ENCODE results near the gene EI24. TPM values are rescaled to one million over a fixed set of nuclear protein-coding genes. Genes with fewer than 3 reads are reported as not detected.

The EI24 gene
- total and polyA plus RNA-seq, 2 of the 8 experiments (the other 6 are each of a cell fraction or from before 2014, with no cell fraction given) = 135 to 264 TPM

DNA sequence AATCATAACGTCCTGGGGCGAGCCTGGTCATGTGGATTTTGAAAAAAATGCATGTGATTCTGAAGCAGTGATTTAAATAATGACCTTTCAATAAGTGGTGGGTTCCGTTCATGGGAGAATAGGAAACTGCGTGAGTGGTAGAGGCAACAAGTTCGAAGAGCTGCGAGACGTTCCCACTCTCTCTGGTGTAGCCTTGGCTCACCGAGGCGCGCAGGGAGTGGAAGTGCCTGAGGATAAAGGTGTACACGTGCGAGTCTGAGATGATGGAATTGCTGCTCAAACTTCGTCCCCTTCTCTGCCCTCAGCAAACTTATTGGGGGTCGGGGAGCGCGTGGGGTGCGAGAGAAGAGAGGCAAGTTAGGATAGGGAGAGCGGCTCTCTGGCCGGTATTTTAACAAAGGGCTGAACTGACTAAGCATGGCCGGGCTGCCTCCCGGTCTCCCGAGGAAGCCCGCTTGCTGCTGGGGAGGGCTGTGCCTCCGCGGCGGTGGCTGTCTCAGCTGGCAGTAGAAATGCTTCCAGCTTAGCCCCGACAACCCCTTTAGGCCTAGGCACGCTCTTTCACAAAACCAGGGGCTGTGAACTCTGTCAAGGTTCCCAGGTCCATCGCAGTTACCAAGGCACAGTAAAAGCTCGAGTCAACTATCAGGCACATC, 22.5 kb downstream of the EI24 start:
- 17% methylated on average over 30 of the region's 30 CpGs; no CpG with 5 or more reads in 1 of the 2 experiments for WGBS, 2 experiments (ENCODE audit: extremely low coverage in 1 of 2, insufficient coverage in 1 of 2, insufficient read length in 1 of 2, insufficient replicate concordance in 2 of 2, low coverage in 1 of 2, low lambda C conversion rate in 2 of 2, missing lambda C conversion rate in 1 of 2)
- ChIA-PET POLR2A (ENCODE audit: partially characterized antibody) (interaction anchor here (0.6 to 4.3 kb wide), 15 partner anchors 9 to 620 kb away, joined by 3 to 49 read pairs (median 3); partner anchors contain the start of genes CHEK1, EI24, FAM118B and FEZ1), CTCF (ENCODE audit: partially characterized antibody) (interaction anchor here (0.7 to 1.1 kb wide), 3 partner anchors 21 to 139 kb away, joined by 3 read pairs; no protein-coding TSS in a partner anchor)
- H2BK15ac ChIP-seq (ENCODE audit: low read length) = no peak overlapping the region
- H4K5ac ChIP-seq (ENCODE audit: insufficient read length, low read depth, low read length) = peak overlapping the region; percentile 32
- no peak overlapping the region for H2BK20ac ChIP-seq (ENCODE audit: low read length)
- 0 out of 2 replicates have a peak overlapping the region, but pooled peaks have one; percentile 14 for H2BK12ac ChIP-seq (ENCODE audit: low read depth, low read length)
- H3K56ac ChIP-seq (replicated peaks; ENCODE audit: insufficient read length, low read depth, low read length) = peak overlapping the region; percentile 20
- H3K23ac ChIP-seq (ENCODE audit: insufficient read length) = no peak overlapping the region
- H3K4me3 ChIP-seq (ENCODE audit: extremely low read depth in 1 of 4, insufficient read depth in 2 of 4, low read depth in 3 of 4, low read length in 4 of 4) = peak overlapping the region; percentile 79 to 93 (median 88)
- peak overlapping the region; percentile 89 for H2AFZ ChIP-seq (ENCODE audit: low read length)
- FAIRE-seq = no peak
- H3K9me3 ChIP-seq (ENCODE audit: insufficient read depth in 2 of 2, low read depth in 1 of 2, low read length in 1 of 2) = no peaks in the 10 kb centered on the region
- H3K79me1 ChIP-seq (ENCODE audit: low read depth, low read length) = no peaks in the 10 kb centered on the region; the same call in 1 of the 2 replicates
- H2AK5ac ChIP-seq (ENCODE audit: low read depth, low read length) = no peak overlapping the region
- peak overlapping the region; percentile 82 for H2BK5ac ChIP-seq (ENCODE audit: low read depth, low read length)
- no peaks in the 10 kb centered on the region for H4K20me1 ChIP-seq (replicated peaks in 1 of 2; ENCODE audit: control insufficient read depth in 1 of 2, insufficient read depth in 2 of 2, low read length in 2 of 2)
- no peak for DNase-seq (ENCODE audit: low read depth in 1 of 2, low spot score in 2 of 2)
- peaks cover 0 to 4% (median 1%) of the 10 kb centered on the region in 4 experiments; a peak in 3 of 8 replicates for H3K36me3 ChIP-seq (ENCODE audit: control insufficient read depth in 2 of 4, insufficient read depth in 4 of 4, low read length in 3 of 4)
- H3K27me3 ChIP-seq (replicated peaks in 1 of 4; ENCODE audit: control insufficient read depth in 3 of 4, extremely low read depth in 1 of 4, insufficient read depth in 3 of 4, low read length in 3 of 4) = no peaks in the 10 kb centered on the region
- peak overlapping the region; percentile 70 for H3K27ac ChIP-seq (ENCODE audit: low read depth, low read length)
- H3K23me2 ChIP-seq (ENCODE audit: low read depth, low read length) = peaks cover 11% of the 10 kb centered on the region
- no peak overlapping the region for H2BK120ac ChIP-seq (replicated peaks; ENCODE audit: low read depth, low read length)
- peak overlapping the region; percentile 36 for H4K91ac ChIP-seq (replicated peaks; ENCODE audit: insufficient read length, low read length)
- TF ChIP-seq, protein P1, sequence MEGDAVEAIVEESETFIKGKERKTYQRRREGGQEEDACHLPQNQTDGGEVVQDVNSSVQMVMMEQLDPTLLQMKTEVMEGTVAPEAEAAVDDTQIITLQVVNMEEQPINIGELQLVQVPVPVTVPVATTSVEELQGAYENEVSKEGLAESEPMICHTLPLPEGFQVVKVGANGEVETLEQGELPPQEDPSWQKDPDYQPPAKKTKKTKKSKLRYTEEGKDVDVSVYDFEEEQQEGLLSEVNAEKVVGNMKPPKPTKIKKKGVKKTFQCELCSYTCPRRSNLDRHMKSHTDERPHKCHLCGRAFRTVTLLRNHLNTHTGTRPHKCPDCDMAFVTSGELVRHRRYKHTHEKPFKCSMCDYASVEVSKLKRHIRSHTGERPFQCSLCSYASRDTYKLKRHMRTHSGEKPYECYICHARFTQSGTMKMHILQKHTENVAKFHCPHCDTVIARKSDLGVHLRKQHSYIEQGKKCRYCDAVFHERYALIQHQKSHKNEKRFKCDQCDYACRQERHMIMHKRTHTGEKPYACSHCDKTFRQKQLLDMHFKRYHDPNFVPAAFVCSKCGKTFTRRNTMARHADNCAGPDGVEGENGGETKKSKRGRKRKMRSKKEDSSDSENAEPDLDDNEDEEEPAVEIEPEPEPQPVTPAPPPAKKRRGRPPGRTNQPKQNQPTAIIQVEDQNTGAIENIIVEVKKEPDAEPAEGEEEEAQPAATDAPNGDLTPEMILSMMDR (IDR thresholded peaks at IDR 0.05; ENCODE audit: control extremely low read depth in 1 of 3, insufficient read depth in 1 of 3, low read depth in 1 of 3, low read length in 3 of 3) = no peak
- no peak for TF ChIP-seq PHF8 (conservative IDR thresholded peaks at IDR 0.05; ENCODE audit: low read depth, low read length)
- TF ChIP-seq TAF1 (IDR thresholded peaks at IDR 0.05; ENCODE audit: low read depth, low read length) = peak; percentile 60; the same call in 1 of the 2 replicates
- TF ChIP-seq SIN3A (conservative IDR thresholded peaks at IDR 0.05 in 1 of 2, IDR thresholded peaks at IDR 0.05 in 1 of 2; ENCODE audit: low read depth in 1 of 2, low read length in 2 of 2) = no peak
- TF ChIP-seq POLR2A (IDR thresholded peaks at IDR 0.05; ENCODE audit: control extremely low read depth in 1 of 2, low read depth in 2 of 2, low read length in 2 of 2) = peak; percentile 44 to 86
- 0 out of 4 replicates have a peak, but pooled peaks of 1 of the 2 experiments have one; percentile 23 for TF ChIP-seq HDAC2 (IDR thresholded peaks at IDR 0.05; ENCODE audit: borderline replicate concordance in 1 of 2, low read depth in 2 of 2, low read length in 2 of 2)
- peak; percentile 18; the same call in 1 of the 2 replicates for TF ChIP-seq YY1 (IDR thresholded peaks at IDR 0.05; ENCODE audit: low read depth, low read length)
- peak; percentile 54 for TF ChIP-seq SAP30 (IDR thresholded peaks at IDR 0.05; ENCODE audit: insufficient read depth, insufficient replicate concordance, low read length)
- H3K79me2 ChIP-seq (ENCODE audit: control insufficient read depth in 1 of 2, insufficient read depth in 2 of 2, low read length in 2 of 2) = peaks cover 9 to 40% of the 10 kb centered on the region in 2 experiments; a peak in 3 of 4 replicates
- peak overlapping the region; percentile 92 to 95 for H3K4me2 ChIP-seq (ENCODE audit: insufficient read depth in 1 of 2, low read depth in 2 of 2, low read length in 2 of 2)
- H3K18ac ChIP-seq (ENCODE audit: extremely low read depth, low read length) = peak overlapping the region; percentile 34; the same call in 1 of the 2 replicates
- no peak overlapping the region for H3K14ac ChIP-seq (ENCODE audit: insufficient read length)
- H3K4ac ChIP-seq (replicated peaks; ENCODE audit: insufficient read length, low read depth, low read length) = peak overlapping the region; percentile 2
- peak overlapping the region; percentile 84; the same call in 1 of the 2 replicates for H4K8ac ChIP-seq (ENCODE audit: extremely low read depth, insufficient read depth, low read length)
- H3K4me1 ChIP-seq (replicated peaks in 1 of 4; ENCODE audit: control insufficient read depth in 3 of 4, insufficient read depth in 4 of 4, low read length in 3 of 4) = peaks cover 0 to 2% (median 0%) of the 10 kb centered on the region in 4 experiments; a peak in 2 of 7 replicates
- H3K9ac ChIP-seq (replicated peaks in 1 of 4; ENCODE audit: extremely low read depth in 1 of 4, low read depth in 3 of 4, low read length in 3 of 4) = peak overlapping the region; percentile 77 to 91 (median 85)

Measured in H1 (cell line).